Measurements from ENCODE around the gene WDR83. TPM values are rescaled to one million over a fixed set of nuclear protein-coding genes. Genes with fewer than 3 reads are reported as not detected.
A peak's percentile ranks its signal among the peaks of the same experiment; 100 is the strongest.
"Not testable (repeated sequence)": the region's sequence is repeated elsewhere in the genome, so short reads cannot be mapped to it uniquely, and the experiment has no call there.

Gene WDR83
- polyA plus RNA-seq, 3 donors, result 7.9 to 9.9 (median 8.5) TPM

GRCh38 chr19:12712077-12712476, 45.5 kb downstream of the WDR83 start:
- H4K20me1 ChIP-seq (ENCODE audit: insufficient read depth, low read length); DNase-seq; H3K27ac Mint-ChIP-seq; H3K4me1 ChIP-seq (ENCODE audit: control insufficient read depth in 1 of 2, insufficient read depth in 2 of 2, low read length in 2 of 2); H2AFZ ChIP-seq (ENCODE audit: insufficient read depth, low read depth, low read length, poor library complexity, severe bottlenecking); H3K4me3 Mint-ChIP-seq; H3K79me2 ChIP-seq (ENCODE audit: insufficient read depth, low read length); H3K27ac ChIP-seq (ENCODE audit: low read depth in 1 of 2, low read length in 2 of 2); intact Hi-C loops (cut with micrococcal nuclease); H3K4me2 ChIP-seq (replicated peaks; ENCODE audit: extremely low read depth, low read length, poor library complexity, severe bottlenecking); H3K4me1 Mint-ChIP-seq; H3K4me3 ChIP-seq (replicated peaks in 1 of 3; ENCODE audit: low read depth in 2 of 3, low read length in 3 of 3); H3K9ac ChIP-seq (ENCODE audit: insufficient read depth, low read length, poor library complexity, severe bottlenecking); H3K27me3 Mint-ChIP-seq (ENCODE audit: low read depth in 3 of 3); H3K9me3 ChIP-seq (replicated peaks in 1 of 2; ENCODE audit: control insufficient read depth in 1 of 2, insufficient read depth in 1 of 2, low read length in 2 of 2); H3K9me3 Mint-ChIP-seq; H3K27me3 ChIP-seq (ENCODE audit: control insufficient read depth in 2 of 2, insufficient read depth in 2 of 2, low read length in 2 of 2): not testable (repeated sequence)
- TF ChIP-seq CTCF (IDR thresholded peaks at IDR 0.05), result peak; percentile 55
- 68% methylated on average over 5 of the region's 14 CpGs for WGBS (ENCODE audit: insufficient coverage)
- H3K36me3 Mint-ChIP-seq, result peaks cover 66 to 87% of the 10 kb centered on the region in 2 donors
- H3K36me3 ChIP-seq (replicated peaks in 1 of 2; ENCODE audit: control insufficient read depth in 1 of 2, insufficient read depth in 2 of 2, low read length in 2 of 2), result peaks cover 60 to 87% of the 10 kb centered on the region in 2 donors

- peaks cover 60 to 86% of the 10 kb centered on the region in 2 donors for H3K36me3 Mint-ChIP-seq
- intact Hi-C loops (cut with micrococcal nuclease); DNase-seq; H3K4me3 ChIP-seq (replicated peaks in 1 of 3; ENCODE audit: low read depth in 2 of 3, low read length in 3 of 3); H3K27ac Mint-ChIP-seq; H3K4me2 ChIP-seq (replicated peaks; ENCODE audit: extremely low read depth, low read length, poor library complexity, severe bottlenecking); H3K27me3 ChIP-seq (ENCODE audit: control insufficient read depth in 2 of 2, insufficient read depth in 2 of 2, low read length in 2 of 2); H3K9ac ChIP-seq (ENCODE audit: insufficient read depth, low read length, poor library complexity, severe bottlenecking); H4K20me1 ChIP-seq (ENCODE audit: insufficient read depth, low read length); H3K4me1 ChIP-seq (ENCODE audit: control insufficient read depth in 1 of 2, insufficient read depth in 2 of 2, low read length in 2 of 2); H3K27ac ChIP-seq (ENCODE audit: low read depth in 1 of 2, low read length in 2 of 2); H3K9me3 ChIP-seq (replicated peaks in 1 of 2; ENCODE audit: control insufficient read depth in 1 of 2, insufficient read depth in 1 of 2, low read length in 2 of 2); H3K27me3 Mint-ChIP-seq (ENCODE audit: low read depth in 3 of 3); H2AFZ ChIP-seq (ENCODE audit: insufficient read depth, low read depth, low read length, poor library complexity, severe bottlenecking); H3K4me1 Mint-ChIP-seq; H3K4me3 Mint-ChIP-seq; H3K9me3 Mint-ChIP-seq: not testable (repeated sequence)
- Histone ChIP-seq H3K79me2 (ENCODE audit: insufficient read depth, low read length) (peaks cover 12% of the 10 kb centered on the region), H3K36me3 (replicated peaks in 1 of 2; ENCODE audit: control insufficient read depth in 1 of 2, insufficient read depth in 2 of 2, low read length in 2 of 2) (peaks cover 56 to 81% of the 10 kb centered on the region in 2 donors)
- WGBS (ENCODE audit: insufficient coverage), result 100% methylated on average over 2 of the region's 9 CpGs
Measured at GRCh38 chr19:12713304-12713703, 46.7 kb downstream of the WDR83 start.
